Pulmonary artery endothelial cell (primary cell): Measurements from ENCODE around the gene ZNF892. TPM values are rescaled to one million over a fixed set of nuclear protein-coding genes. Genes with fewer than 3 reads are reported as not detected.
A peak's percentile ranks its signal among the peaks of the same experiment; 100 is the strongest.
"Not testable (repeated sequence)": the region's sequence is repeated elsewhere in the genome, so short reads cannot be mapped to it uniquely, and the experiment has no call there.

Source experiments
- DNase-seq: peaks from one replicate; pipeline ENCODE4 v3.0.0-alpha.2; 2011; ENCODE audit warnings: low read depth, low spot score
- total RNA-seq: library from RNA; depleted of rRNA; stranded (reverse); fragments of >200 nt; gene quantifications from 2 replicates; pipeline ENCODE4 v1.2.3, GENCODE V29; 2014

ZNF892 gene
- total RNA-seq, 1 donor from 2014 or later: 5.1 TPM

GRCh38 chr2:95225658-95226057, 18.3 kb downstream of the ZNF892 start:
- no peak for DNase-seq

- DNase-seq: peak; percentile 11
Measured at GRCh38 chr2:95231723-95232122, 24.4 kb downstream of the ZNF892 start.

- no peak for DNase-seq
Measured at GRCh38 chr2:95232232-95232631, 24.9 kb downstream of the ZNF892 start.

GRCh38 chr2:95234286-95234785, 27.0 kb downstream of the ZNF892 start:
- no peak for DNase-seq

GRCh38 chr2:95234816-95235215, 27.5 kb downstream of the ZNF892 start:
- no peak for DNase-seq

GRCh38 chr2:95238131-95238530, 30.8 kb downstream of the ZNF892 start:
- DNase-seq: no peak

- no peak for DNase-seq
Measured at GRCh38 chr2:95240091-95240490, 32.8 kb downstream of the ZNF892 start.

GRCh38 chr2:95240556-95240955, 33.2 kb downstream of the ZNF892 start:
- no peak for DNase-seq

GRCh38 chr2:95242084-95242483, 34.8 kb downstream of the ZNF892 start:
- DNase-seq: not testable (repeated sequence)

Other genes starting within 250 kb of the ZNF892 start
- not detected in 2 replicates for gene MAL, start 181.8 kb upstream of the ZNF892 start, total RNA-seq
- 67.9 and 75.9 TPM in 2 replicates for gene MRPS5, start 85.7 kb upstream of the ZNF892 start, total RNA-seq
- gene ZNF514, start 47.7 kb upstream of the ZNF892 start, total RNA-seq: 10.2 TPM in 2 replicates
- 6.7 and 9.4 TPM in 2 replicates for gene ZNF2, start 41.7 kb upstream of the ZNF892 start, total RNA-seq
- gene PROM2, start 66.9 kb downstream of the ZNF892 start, total RNA-seq: 0.07 and 0.14 TPM in 2 replicates
- gene KCNIP3, start 89.8 kb downstream of the ZNF892 start, total RNA-seq: 0.33 and 0.35 TPM in 2 replicates
- 34.0 and 50.0 TPM in 2 replicates for gene FAHD2A, start 195.2 kb downstream of the ZNF892 start, total RNA-seq